T-helper 2 cell treated with Interferon-gamma antibody and Interleukin-4, amounts not matched to agents 5 μg/mL and 100 μg/mL, for 36 hours (primary cell): Measurements from ENCODE around the gene IQSEC3.

Source experiments
- DNase-seq: peaks from one replicate; pipeline ENCODE4 v3.0.0; 2021; ENCODE audit warnings: low spot score
- H3K27ac Mint-ChIP-seq: one replicate; pipeline ENCODE4 v1.8.0; 2021; ENCODE audit warnings: mild to moderate bottlenecking, mixed read lengths
- H3K27me3 Mint-ChIP-seq: one replicate; pipeline ENCODE4 v1.8.0; 2021; ENCODE audit warnings: low read depth, mixed read lengths
- H3K36me3 Mint-ChIP-seq: one replicate; pipeline ENCODE4 v1.8.0; 2021; ENCODE audit warnings: low read depth, mixed read lengths
- H3K4me1 Mint-ChIP-seq: one replicate; pipeline ENCODE4 v1.8.0; 2021; ENCODE audit warnings: low read depth, mixed read lengths
- H3K4me3 Mint-ChIP-seq: one replicate; pipeline ENCODE4 v1.8.0; 2022; ENCODE audit warnings: mild to moderate bottlenecking, moderate library complexity, mixed read lengths
- H3K9me3 Mint-ChIP-seq: one replicate; pipeline ENCODE4 v1.8.0; 2021; ENCODE audit warnings: mixed read lengths

IQSEC3 gene

GRCh38 chr12:138898-139534 is 72.4 kb downstream of the IQSEC3 start:
- Mint-ChIP-seq H3K4me1 (peaks cover 3% of the 10 kb centered on the region), H3K27ac (no peak overlapping the region), H3K9me3 (no peaks in the 10 kb centered on the region), H3K27me3 (peaks cover 17% of the 10 kb centered on the region), H3K36me3 (no peaks in the 10 kb centered on the region), H3K4me3 (peak overlapping the region; percentile 43)
- peak; percentile 6 for DNase-seq

DNA sequence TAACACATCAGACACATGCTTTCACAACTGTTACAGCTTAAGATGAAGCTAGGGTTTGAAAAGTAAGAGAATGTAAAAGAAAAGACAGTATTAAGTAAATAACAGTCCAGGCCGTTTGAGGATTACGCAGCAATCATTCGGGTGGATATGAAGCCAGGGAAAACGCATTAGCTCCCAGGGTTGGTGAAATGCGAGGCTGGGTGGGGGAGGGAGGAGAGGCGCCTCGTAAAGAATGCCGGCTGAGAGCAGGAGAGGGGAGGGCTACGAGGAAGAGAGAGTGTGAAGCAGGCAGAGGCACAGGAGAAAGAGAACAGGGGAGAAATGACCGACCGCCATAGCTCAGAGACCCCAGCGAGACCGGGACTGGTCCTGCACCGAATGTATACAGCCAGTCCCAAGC is 73.0 kb downstream of the IQSEC3 start:
- Mint-ChIP-seq H3K36me3 (no peaks in the 10 kb centered on the region), H3K27me3 (peaks cover 17% of the 10 kb centered on the region), H3K4me3 (no peak overlapping the region), H3K9me3 (no peaks in the 10 kb centered on the region), H3K4me1 (peaks cover 7% of the 10 kb centered on the region), H3K27ac (no peak overlapping the region)
- DNase-seq: no peak

- H3K36me3 Mint-ChIP-seq: no peaks in the 10 kb centered on the region
- H3K9me3 Mint-ChIP-seq: no peaks in the 10 kb centered on the region
- peaks cover 17% of the 10 kb centered on the region for H3K27me3 Mint-ChIP-seq
- no peak overlapping the region for H3K4me3 Mint-ChIP-seq
- peaks cover 7% of the 10 kb centered on the region for H3K4me1 Mint-ChIP-seq
- no peak for DNase-seq
- H3K27ac Mint-ChIP-seq: no peak overlapping the region
Observed at GRCh38 chr12:140162-140561, 73.6 kb downstream of the IQSEC3 start.

GRCh38 chr12:143964-144649 is 77.5 kb downstream of the IQSEC3 start:
- H3K9me3 Mint-ChIP-seq: no peaks in the 10 kb centered on the region
- no peaks in the 10 kb centered on the region for H3K36me3 Mint-ChIP-seq
- H3K27me3 Mint-ChIP-seq: peaks cover 16% of the 10 kb centered on the region
- peak overlapping the region; percentile 52 for H3K27ac Mint-ChIP-seq
- H3K4me1 Mint-ChIP-seq: peaks cover 7% of the 10 kb centered on the region
- peak overlapping the region; percentile 32 for H3K4me3 Mint-ChIP-seq
- no peak for DNase-seq

DNA sequence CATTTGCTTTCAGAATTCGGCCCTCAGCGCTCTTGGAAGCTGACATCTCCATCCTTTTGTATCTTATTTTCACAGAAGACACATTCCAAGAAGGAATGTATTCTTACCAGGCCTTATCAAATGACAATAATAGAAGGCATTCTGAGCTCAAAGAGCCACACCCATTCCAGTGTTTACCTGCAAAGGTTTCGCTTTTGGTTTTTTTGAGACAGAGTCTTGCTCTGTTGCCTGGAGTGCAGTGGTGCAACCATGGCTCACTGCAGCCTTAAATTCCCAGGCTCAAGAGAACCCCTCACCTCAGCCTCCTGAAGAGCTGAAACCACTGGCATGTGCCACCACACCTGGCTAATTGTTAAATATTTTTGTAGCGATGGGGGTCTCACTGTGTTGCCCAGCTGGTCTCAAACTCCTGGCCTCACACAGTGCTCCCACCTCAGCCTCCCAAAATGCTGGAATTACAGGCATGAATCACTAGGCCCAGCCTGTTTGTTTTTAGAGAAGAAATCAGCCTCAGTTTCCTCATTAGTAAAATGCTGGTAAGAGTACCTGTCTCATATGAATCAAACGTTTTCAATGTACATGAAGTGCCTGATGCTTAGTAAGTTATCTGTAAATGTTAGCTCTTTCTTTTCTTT is 78.2 kb downstream of the IQSEC3 start:
- peak overlapping the region; percentile 32 for H3K4me3 Mint-ChIP-seq
- H3K27me3 Mint-ChIP-seq: peaks cover 10% of the 10 kb centered on the region
- no peak for DNase-seq
- H3K4me1 Mint-ChIP-seq: peaks cover 5% of the 10 kb centered on the region
- H3K36me3 Mint-ChIP-seq: no peaks in the 10 kb centered on the region
- H3K27ac Mint-ChIP-seq: peak overlapping the region; percentile 45
- H3K9me3 Mint-ChIP-seq: no peaks in the 10 kb centered on the region

DNA sequence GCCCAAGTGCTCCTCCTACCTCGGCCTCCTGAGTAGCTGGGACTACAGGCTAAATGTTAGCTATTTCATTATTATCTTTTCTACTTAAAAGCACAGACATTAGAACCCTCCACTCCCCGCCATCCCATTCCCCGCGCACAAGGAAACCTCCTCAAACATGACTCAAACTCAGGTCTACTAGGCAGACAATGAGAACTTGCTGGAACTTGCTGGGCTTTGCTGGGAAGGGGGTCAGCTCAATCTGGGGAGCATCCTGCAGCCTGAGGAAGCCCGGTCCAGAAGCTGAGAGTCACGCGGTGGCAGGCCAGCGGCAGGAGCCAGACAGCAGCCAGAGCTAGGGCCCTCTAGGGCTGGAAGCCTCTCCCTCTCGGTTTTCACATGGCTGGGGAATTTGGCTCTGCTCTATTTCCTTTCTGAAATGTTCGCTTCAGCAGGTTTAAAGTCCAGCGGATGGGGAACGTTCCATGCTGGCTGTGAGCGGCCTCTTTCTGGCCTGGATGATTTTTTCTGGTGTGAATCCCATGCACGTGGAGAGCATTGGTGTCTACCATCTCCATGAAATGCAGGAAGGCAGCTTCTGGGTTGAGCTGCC is 78.9 kb downstream of the IQSEC3 start:
- Mint-ChIP-seq H3K36me3 (no peaks in the 10 kb centered on the region), H3K27me3 (peaks cover 3% of the 10 kb centered on the region), H3K4me1 (peaks cover 5% of the 10 kb centered on the region), H3K4me3 (no peak overlapping the region), H3K27ac (no peak overlapping the region), H3K9me3 (no peaks in the 10 kb centered on the region)
- DNase-seq: no peak

GRCh38 chr12:147242-147641 is 80.7 kb downstream of the IQSEC3 start:
- Mint-ChIP-seq H3K4me3 (no peak overlapping the region), H3K36me3 (no peaks in the 10 kb centered on the region), H3K27ac (no peak overlapping the region), H3K9me3 (no peaks in the 10 kb centered on the region), H3K27me3 (no peaks in the 10 kb centered on the region), H3K4me1 (peaks cover 5% of the 10 kb centered on the region)
- DNase-seq: no peak

GRCh38 chr12:148676-149416 is 82.3 kb downstream of the IQSEC3 start:
- no peak for DNase-seq
- Mint-ChIP-seq H3K9me3 (no peaks in the 10 kb centered on the region), H3K27me3 (no peaks in the 10 kb centered on the region), H3K27ac (no peak overlapping the region), H3K4me3 (no peak overlapping the region), H3K4me1 (peaks cover 5% of the 10 kb centered on the region), H3K36me3 (no peaks in the 10 kb centered on the region)

DNA sequence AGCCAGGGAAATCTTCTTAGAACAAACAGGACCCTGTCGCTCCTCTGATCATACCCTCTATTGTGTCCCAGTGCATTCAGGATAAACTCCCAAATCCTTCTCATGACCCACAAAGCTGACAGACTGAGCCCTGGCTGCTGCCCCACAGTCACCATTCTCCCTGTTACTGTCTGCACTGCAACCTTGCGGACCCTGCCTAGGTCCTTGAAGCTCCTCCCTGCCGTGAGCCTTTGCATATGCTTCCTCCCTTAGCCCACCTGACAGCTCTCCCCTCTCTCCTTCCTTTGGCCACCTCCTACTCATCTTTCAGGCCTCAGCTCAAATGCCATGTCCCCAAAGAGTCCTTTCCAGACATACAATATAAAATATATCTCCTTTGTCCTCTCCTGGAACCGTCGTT is 85.0 kb downstream of the IQSEC3 start:
- H3K27ac Mint-ChIP-seq: no peak overlapping the region
- H3K36me3 Mint-ChIP-seq: no peaks in the 10 kb centered on the region
- H3K9me3 Mint-ChIP-seq: no peaks in the 10 kb centered on the region
- H3K4me3 Mint-ChIP-seq: no peak overlapping the region
- H3K4me1 Mint-ChIP-seq: no peaks in the 10 kb centered on the region
- no peaks in the 10 kb centered on the region for H3K27me3 Mint-ChIP-seq
- DNase-seq: no peak

- Mint-ChIP-seq H3K9me3 (no peaks in the 10 kb centered on the region), H3K27ac (no peak overlapping the region), H3K36me3 (no peaks in the 10 kb centered on the region), H3K4me3 (no peak overlapping the region), H3K27me3 (no peaks in the 10 kb centered on the region), H3K4me1 (no peaks in the 10 kb centered on the region)
- no peak for DNase-seq
Observed at GRCh38 chr12:152440-152839, 85.9 kb downstream of the IQSEC3 start.

DNA sequence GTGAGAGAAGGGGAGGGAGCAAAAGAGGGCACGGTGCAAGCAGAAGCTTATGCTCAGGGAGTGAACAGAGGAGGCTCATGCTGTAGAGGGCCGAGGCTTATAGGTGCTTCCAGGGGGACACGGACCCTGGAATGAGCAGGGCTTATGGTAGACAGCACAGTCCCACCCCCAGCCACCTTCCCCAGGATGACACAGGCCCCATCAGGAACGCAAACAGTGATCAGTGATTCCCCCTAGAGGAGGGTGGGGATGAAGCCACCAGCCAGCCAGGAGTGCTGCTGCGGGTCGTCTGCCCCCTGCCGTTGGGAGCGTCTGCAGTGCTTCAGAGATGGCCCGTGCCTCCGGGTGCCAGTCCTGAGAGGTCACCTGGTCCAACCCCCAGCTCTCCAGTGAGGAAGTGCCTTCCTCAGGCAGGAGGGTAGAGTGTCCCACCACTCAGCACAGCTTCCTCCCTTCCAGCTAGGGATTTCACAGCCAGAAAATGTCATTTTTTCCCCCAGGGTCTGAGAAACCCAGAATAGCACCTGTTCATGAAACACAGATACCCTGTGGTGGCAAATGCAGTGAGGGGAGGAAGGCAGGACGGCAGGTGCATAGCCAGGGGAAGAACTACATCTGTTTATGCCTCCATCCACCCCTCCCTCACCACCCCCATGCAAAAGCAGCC is 86.6 kb downstream of the IQSEC3 start:
- no peaks in the 10 kb centered on the region for H3K36me3 Mint-ChIP-seq
- no peaks in the 10 kb centered on the region for H3K27me3 Mint-ChIP-seq
- no peaks in the 10 kb centered on the region for H3K9me3 Mint-ChIP-seq
- H3K4me3 Mint-ChIP-seq: no peak overlapping the region
- H3K27ac Mint-ChIP-seq: no peak overlapping the region
- peak; percentile 28 for DNase-seq
- no peaks in the 10 kb centered on the region for H3K4me1 Mint-ChIP-seq

DNA sequence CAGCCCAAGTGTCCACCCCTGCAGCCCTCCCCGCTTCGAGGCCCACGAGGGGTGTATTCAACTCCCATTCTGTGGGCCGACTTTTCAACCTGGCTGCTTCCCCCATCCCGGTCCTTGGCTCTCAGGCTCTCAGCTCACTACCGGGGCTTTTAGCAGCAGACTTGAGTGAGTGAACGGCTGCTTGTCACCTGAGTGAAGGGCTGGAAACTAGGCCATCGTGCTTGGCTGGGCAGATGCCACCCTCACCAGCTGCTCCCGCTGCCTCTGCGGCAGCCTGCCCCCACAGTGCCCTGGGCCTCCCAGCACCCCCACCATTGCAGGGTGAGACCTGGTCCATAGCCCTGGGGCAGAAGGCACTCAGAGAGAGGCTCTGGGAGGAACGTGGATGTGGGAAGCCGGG is 87.5 kb downstream of the IQSEC3 start:
- Mint-ChIP-seq H3K4me1 (no peaks in the 10 kb centered on the region), H3K27ac (no peak overlapping the region), H3K9me3 (no peaks in the 10 kb centered on the region), H3K36me3 (no peaks in the 10 kb centered on the region), H3K27me3 (no peaks in the 10 kb centered on the region), H3K4me3 (no peak overlapping the region)
- no peak for DNase-seq

DNA sequence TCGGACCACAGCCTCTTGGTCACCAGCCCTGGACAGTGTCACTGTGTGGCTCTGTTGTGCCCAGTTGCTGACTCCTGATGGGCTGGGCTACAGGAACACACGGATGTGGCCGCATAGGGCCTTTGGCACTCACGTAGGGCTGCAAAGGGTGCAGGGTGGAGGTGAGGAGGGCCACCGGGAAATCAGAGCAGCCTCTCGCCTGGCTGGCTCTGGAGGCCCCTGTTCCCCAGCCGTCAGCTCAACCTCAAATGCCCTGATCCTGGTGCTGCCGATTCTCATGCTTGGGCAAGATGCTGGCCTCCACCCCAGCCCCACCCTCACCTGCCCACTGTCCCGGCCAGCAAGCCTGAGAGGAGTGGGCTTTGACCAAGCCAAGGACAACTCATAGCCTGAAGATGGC is 88.4 kb downstream of the IQSEC3 start:
- Mint-ChIP-seq H3K4me3 (no peak overlapping the region), H3K9me3 (no peaks in the 10 kb centered on the region), H3K36me3 (no peaks in the 10 kb centered on the region), H3K27me3 (no peaks in the 10 kb centered on the region), H3K27ac (no peak overlapping the region), H3K4me1 (no peaks in the 10 kb centered on the region)
- no peak for DNase-seq
